Measurements from ENCODE around the gene POU2F1.

The POU2F1 gene

GRCh38 chr1:167328816-167329483, 108.3 kb downstream of the POU2F1 start:
- Histone ChIP-seq H3K4me3 (peak overlapping the region; percentile 62), H3K36me3 (ENCODE audit: insufficient read depth, low read length) (peaks cover 5% of the 10 kb centered on the region; the same call in 1 of the 2 replicates), H3K9ac (ENCODE audit: insufficient read length) (no peak overlapping the region), H3K9me3 (ENCODE audit: low read depth, low read length) (no peaks in the 10 kb centered on the region), H3K27ac (peak overlapping the region; percentile 60; the same call in 1 of the 2 replicates)
- DNase-seq (ENCODE audit: low read depth, low spot score), result no peak
- TF ChIP-seq POLR2AphosphoS5 (IDR thresholded peaks at IDR 0.05; ENCODE audit: borderline replicate concordance, low read depth, low read length) (no peak), FOXP2 (optimal IDR thresholded peaks at IDR 0.05; ENCODE audit: control extremely low read depth, extremely low read length, insufficient read depth) (no peak), EZH2 (IDR thresholded peaks at IDR 0.05) (no peak)

GRCh38 chr1:167330601-167331293, 110.1 kb downstream of the POU2F1 start:
- no peak overlapping the region for H3K27ac ChIP-seq
- no peak overlapping the region for H3K4me3 ChIP-seq
- no peaks in the 10 kb centered on the region for H3K9me3 ChIP-seq (ENCODE audit: low read depth, low read length)
- H3K9ac ChIP-seq (ENCODE audit: insufficient read length), result no peak overlapping the region
- no peaks in the 10 kb centered on the region; the same call in 1 of the 2 replicates for H3K36me3 ChIP-seq (ENCODE audit: insufficient read depth, low read length)
- no peak for TF ChIP-seq POLR2AphosphoS5 (IDR thresholded peaks at IDR 0.05; ENCODE audit: borderline replicate concordance, low read depth, low read length)
- no peak for TF ChIP-seq EZH2 (IDR thresholded peaks at IDR 0.05)
- no peak for TF ChIP-seq FOXP2 (optimal IDR thresholded peaks at IDR 0.05; ENCODE audit: control extremely low read depth, extremely low read length, insufficient read depth)
- DNase-seq (ENCODE audit: low read depth, low spot score), result no peak

- no peak overlapping the region for H3K4me3 ChIP-seq
- H3K9me3 ChIP-seq (ENCODE audit: low read depth, low read length), result no peaks in the 10 kb centered on the region
- TF ChIP-seq EZH2 (IDR thresholded peaks at IDR 0.05) (no peak), POLR2AphosphoS5 (IDR thresholded peaks at IDR 0.05; ENCODE audit: borderline replicate concordance, low read depth, low read length) (no peak), FOXP2 (optimal IDR thresholded peaks at IDR 0.05; ENCODE audit: control extremely low read depth, extremely low read length, insufficient read depth) (no peak)
- no peak overlapping the region for H3K9ac ChIP-seq (ENCODE audit: insufficient read length)
- H3K36me3 ChIP-seq (ENCODE audit: insufficient read depth, low read length), result no peaks in the 10 kb centered on the region; the same call in 1 of the 2 replicates
- no peak overlapping the region for H3K27ac ChIP-seq
- DNase-seq (ENCODE audit: low read depth, low spot score), result no peak
Measured at GRCh38 chr1:167331650-167332049, 111.0 kb downstream of the POU2F1 start.

- DNase-seq (ENCODE audit: low read depth, low spot score), result no peak
- Histone ChIP-seq H3K9me3 (ENCODE audit: low read depth, low read length) (no peaks in the 10 kb centered on the region), H3K27ac (no peak overlapping the region), H3K9ac (ENCODE audit: insufficient read length) (no peak overlapping the region), H3K36me3 (ENCODE audit: insufficient read depth, low read length) (no peaks in the 10 kb centered on the region; the same call in 1 of the 2 replicates), H3K4me3 (no peak overlapping the region)
- TF ChIP-seq EZH2 (IDR thresholded peaks at IDR 0.05) (no peak), FOXP2 (optimal IDR thresholded peaks at IDR 0.05; ENCODE audit: control extremely low read depth, extremely low read length, insufficient read depth) (no peak), POLR2AphosphoS5 (IDR thresholded peaks at IDR 0.05; ENCODE audit: borderline replicate concordance, low read depth, low read length) (no peak)
Measured at GRCh38 chr1:167332503-167332902, 111.8 kb downstream of the POU2F1 start.

GRCh38 chr1:167333124-167333523, 112.4 kb downstream of the POU2F1 start:
- Histone ChIP-seq H3K4me3 (no peak overlapping the region), H3K9me3 (ENCODE audit: low read depth, low read length) (no peaks in the 10 kb centered on the region), H3K36me3 (ENCODE audit: insufficient read depth, low read length) (no peaks in the 10 kb centered on the region; the same call in 1 of the 2 replicates), H3K9ac (ENCODE audit: insufficient read length) (no peak overlapping the region), H3K27ac (no peak overlapping the region)
- no peak for TF ChIP-seq EZH2 (IDR thresholded peaks at IDR 0.05)
- TF ChIP-seq FOXP2 (optimal IDR thresholded peaks at IDR 0.05; ENCODE audit: control extremely low read depth, extremely low read length, insufficient read depth), result no peak
- TF ChIP-seq POLR2AphosphoS5 (IDR thresholded peaks at IDR 0.05; ENCODE audit: borderline replicate concordance, low read depth, low read length), result no peak
- no peak for DNase-seq (ENCODE audit: low read depth, low spot score)

GRCh38 chr1:167333703-167334102, 113.0 kb downstream of the POU2F1 start:
- TF ChIP-seq FOXP2 (optimal IDR thresholded peaks at IDR 0.05; ENCODE audit: control extremely low read depth, extremely low read length, insufficient read depth), result no peak
- no peak for TF ChIP-seq POLR2AphosphoS5 (IDR thresholded peaks at IDR 0.05; ENCODE audit: borderline replicate concordance, low read depth, low read length)
- TF ChIP-seq EZH2 (IDR thresholded peaks at IDR 0.05), result no peak
- no peak overlapping the region for H3K4me3 ChIP-seq
- no peaks in the 10 kb centered on the region; the same call in 1 of the 2 replicates for H3K36me3 ChIP-seq (ENCODE audit: insufficient read depth, low read length)
- no peak overlapping the region for H3K27ac ChIP-seq
- H3K9me3 ChIP-seq (ENCODE audit: low read depth, low read length), result no peaks in the 10 kb centered on the region
- H3K9ac ChIP-seq (ENCODE audit: insufficient read length), result no peak overlapping the region
- DNase-seq (ENCODE audit: low read depth, low spot score), result no peak

- no peaks in the 10 kb centered on the region for H3K9me3 ChIP-seq (ENCODE audit: low read depth, low read length)
- no peak overlapping the region for H3K9ac ChIP-seq (ENCODE audit: insufficient read length)
- DNase-seq (ENCODE audit: low read depth, low spot score), result no peak
- no peak overlapping the region for H3K27ac ChIP-seq
- no peaks in the 10 kb centered on the region; the same call in 1 of the 2 replicates for H3K36me3 ChIP-seq (ENCODE audit: insufficient read depth, low read length)
- H3K4me3 ChIP-seq, result no peak overlapping the region
- TF ChIP-seq FOXP2 (optimal IDR thresholded peaks at IDR 0.05; ENCODE audit: control extremely low read depth, extremely low read length, insufficient read depth) (no peak), POLR2AphosphoS5 (IDR thresholded peaks at IDR 0.05; ENCODE audit: borderline replicate concordance, low read depth, low read length) (no peak), EZH2 (IDR thresholded peaks at IDR 0.05) (no peak)
Measured at GRCh38 chr1:167339405-167339804, 118.7 kb downstream of the POU2F1 start.

GRCh38 chr1:167342846-167343245, 122.2 kb downstream of the POU2F1 start:
- Histone ChIP-seq H3K9ac (ENCODE audit: insufficient read length) (no peak overlapping the region), H3K9me3 (ENCODE audit: low read depth, low read length) (no peaks in the 10 kb centered on the region), H3K4me3 (no peak overlapping the region), H3K27ac (no peak overlapping the region), H3K36me3 (ENCODE audit: insufficient read depth, low read length) (no peaks in the 10 kb centered on the region)
- no peak for DNase-seq (ENCODE audit: low read depth, low spot score)
- TF ChIP-seq FOXP2 (optimal IDR thresholded peaks at IDR 0.05; ENCODE audit: control extremely low read depth, extremely low read length, insufficient read depth), result no peak
- TF ChIP-seq EZH2 (IDR thresholded peaks at IDR 0.05), result no peak
- no peak for TF ChIP-seq POLR2AphosphoS5 (IDR thresholded peaks at IDR 0.05; ENCODE audit: borderline replicate concordance, low read depth, low read length)

Measured in SK-N-MC (cell line).